ENCODE measurements around the gene APOA1.

- TF ChIP-seq POLR2AphosphoS5 (IDR thresholded peaks at IDR 0.05; ENCODE audit: low read depth, low read length), result no peak
- no peak for TF ChIP-seq TAF1 (IDR thresholded peaks at IDR 0.05; ENCODE audit: borderline replicate concordance, insufficient read depth, low read length)
Observed at GRCh38 chr11:116871248-116871647, 33.8 kb upstream of the APOA1 start.

Data from PFSK-1 (cell line).